HEK293 (cell line): ENCODE measurements around the gene DISC1.

Source experiments
- CTCF ChIA-PET: fragments of 350-600 bp; formaldehyde crosslinking; extraction: SDS; loops from one replicate; lab custom pipeline; 2021; ENCODE audit warnings: antibody characterized with exemption; lab: Yijun Ruan, JAX
- POLR2A ChIA-PET: fragments of 300-600 bp; formaldehyde crosslinking; extraction: SDS; loops from one replicate; lab custom pipeline; 2020; ENCODE audit warnings: antibody characterized with exemption, inconsistent platforms; lab: Yijun Ruan, JAX
- H3K27ac ChIP-seq: fragments of 200-500 bp; sonication (Bioruptor generic); 2 replicates; pipeline ENCODE4 v1.5.1; 2014; ENCODE audit warnings: low read depth, low read length, control low read depth, inconsistent platforms; ENCODE audit errors: extremely low read depth
- H3K36me3 ChIP-seq, 2 experiments: fragments of 200-500 bp in 1 of 2; sonication (Bioruptor generic) in 1 of 2; 1 replicate in 1 of 2; 2 replicates in 1 of 2; pipeline ENCODE4 v1.5.1; 2014 to 2017; ENCODE audit warnings: inconsistent platforms in 2 of 2, low read length in 2 of 2; ENCODE audit not compliant: control insufficient read depth in 2 of 2, insufficient read depth in 1 of 2
- H3K4me1 ChIP-seq: fragments of 200-500 bp; sonication (Bioruptor generic); 2 replicates; pipeline ENCODE4 v1.5.1; 2014; ENCODE audit warnings: mild to moderate bottlenecking, low read length, inconsistent platforms; ENCODE audit not compliant: control insufficient read depth, insufficient read depth
- H3K4me3 ChIP-seq: 2 replicates; pipeline ENCODE4 v1.5.1; 2011; ENCODE audit warnings: low read depth, mild to moderate bottlenecking, control low read depth, low read length, moderate library complexity
- H3K9me3 ChIP-seq: fragments of 200-500 bp; sonication (Bioruptor generic); 2 replicates; pipeline ENCODE4 v1.5.1; 2014; ENCODE audit warnings: low read depth, low read length, inconsistent platforms; ENCODE audit not compliant: control insufficient read depth, insufficient read depth
- HIC1 ChIP-seq: fragments of 450-650 bp; formaldehyde crosslinking; IDR thresholded peaks from 2 replicates; pipeline ENCODE4 v1.5.1; 2016; ENCODE audit warnings: missing biosample characterization, missing genetic modification characterization
- HOXA7 ChIP-seq: sonication (generic); formaldehyde crosslinking; IDR thresholded peaks from 2 replicates; pipeline ENCODE4 v1.8.1; 2022; ENCODE audit warnings: missing genetic modification reagents, borderline replicate concordance
- HOXD13 ChIP-seq: sonication (generic); formaldehyde crosslinking; IDR thresholded peaks from 2 replicates; pipeline ENCODE4 v1.8.0; 2022; ENCODE audit warnings: missing genetic modification reagents, borderline replicate concordance
- KLF1 ChIP-seq: fragments of 450-650 bp; formaldehyde crosslinking; IDR thresholded peaks from 2 replicates; pipeline ENCODE4 v1.5.1; 2016; ENCODE audit warnings: missing biosample characterization, missing genetic modification characterization
- PATZ1 ChIP-seq: fragments of 450-650 bp; formaldehyde crosslinking; IDR thresholded peaks from 2 replicates; pipeline ENCODE4 v1.5.1; 2016; ENCODE audit warnings: missing biosample characterization, missing genetic modification characterization
- REPIN1 ChIP-seq: fragments of 450-650 bp; formaldehyde crosslinking; IDR thresholded peaks from 2 replicates; pipeline ENCODE4 v1.5.1; 2017; ENCODE audit warnings: missing biosample characterization, missing genetic modification characterization, low read depth
- TCF7L2 ChIP-seq: IDR thresholded peaks from 2 replicates; pipeline ENCODE4 v1.6.1; 2011; ENCODE audit warnings: low read depth, mild to moderate bottlenecking, inconsistent platforms, low read length, moderate library complexity, borderline replicate concordance
- ZBTB7A ChIP-seq: fragments of 450-650 bp; formaldehyde crosslinking; IDR thresholded peaks from 2 replicates; pipeline ENCODE4 v1.5.1; 2016; ENCODE audit warnings: low read depth, missing biosample characterization, missing genetic modification characterization
- ZNF114 ChIP-seq: fragments of 450-650 bp; formaldehyde crosslinking; IDR thresholded peaks from 2 replicates; pipeline ENCODE4 v1.5.0; 2017; ENCODE audit warnings: missing biosample characterization, missing genetic modification characterization
- ZNF121 ChIP-seq: fragments of 450-650 bp; formaldehyde crosslinking; IDR thresholded peaks from 2 replicates; pipeline ENCODE4 v1.5.1; 2016; ENCODE audit warnings: missing biosample characterization, missing genetic modification characterization
- ZNF155 ChIP-seq: fragments of 450-650 bp; formaldehyde crosslinking; IDR thresholded peaks from 2 replicates; pipeline ENCODE4 v1.5.1; 2016; ENCODE audit warnings: missing biosample characterization, missing genetic modification characterization
- ZNF157 ChIP-seq: fragments of 450-650 bp; formaldehyde crosslinking; IDR thresholded peaks from 2 replicates; pipeline ENCODE4 v1.5.1; 2016; ENCODE audit warnings: missing biosample characterization, missing genetic modification characterization
- ZNF16 ChIP-seq: fragments of 450-650 bp; formaldehyde crosslinking; IDR thresholded peaks from 2 replicates; pipeline ENCODE4 v1.5.1; 2016; ENCODE audit warnings: low read depth, missing biosample characterization, missing genetic modification characterization
- ZNF175 ChIP-seq: fragments of 450-650 bp; formaldehyde crosslinking; IDR thresholded peaks from 2 replicates; pipeline ENCODE4 v1.5.1; 2016; ENCODE audit warnings: missing biosample characterization, missing genetic modification characterization
- ZNF184 ChIP-seq: fragments of 450-650 bp; IDR thresholded peaks from 2 replicates; pipeline ENCODE4 v1.5.1; 2018; ENCODE audit warnings: missing biosample characterization, mild to moderate bottlenecking, missing genetic modification characterization
- ZNF335 ChIP-seq: fragments of 450-650 bp; formaldehyde crosslinking; conservative IDR thresholded peaks from 2 replicates; pipeline ENCODE4 v1.5.1; 2016; ENCODE audit warnings: missing biosample characterization, missing genetic modification characterization
- ZNF350 ChIP-seq: fragments of 450-650 bp; formaldehyde crosslinking; IDR thresholded peaks from 2 replicates; pipeline ENCODE4 v1.5.0; 2017; ENCODE audit warnings: missing biosample characterization, mild to moderate bottlenecking, missing genetic modification characterization
- ZNF366 ChIP-seq: fragments of 450-650 bp; formaldehyde crosslinking; conservative IDR thresholded peaks from 2 replicates; pipeline ENCODE4 v1.5.1; 2016; ENCODE audit warnings: missing biosample characterization, missing genetic modification characterization
- ZNF394 ChIP-seq: fragments of 450-650 bp; formaldehyde crosslinking; IDR thresholded peaks from 2 replicates; pipeline ENCODE4 v1.5.1; 2016; ENCODE audit warnings: missing biosample characterization, missing genetic modification characterization, mild to moderate bottlenecking, moderate library complexity, borderline replicate concordance
- ZNF426 ChIP-seq: fragments of 450-650 bp; formaldehyde crosslinking; IDR thresholded peaks from 2 replicates; pipeline ENCODE4 v1.5.1; 2017; ENCODE audit warnings: missing biosample characterization, missing genetic modification characterization, mild to moderate bottlenecking, inconsistent platforms, moderate library complexity
- ZNF510 ChIP-seq: fragments of 450-650 bp; formaldehyde crosslinking; IDR thresholded peaks from 2 replicates; pipeline ENCODE4 v1.5.1; 2018; ENCODE audit warnings: mild to moderate bottlenecking, missing genetic modification characterization, missing biosample characterization; ENCODE audit not compliant: insufficient replicate concordance
- ZNF530 ChIP-seq: fragments of 450-650 bp; formaldehyde crosslinking; IDR thresholded peaks from 2 replicates; pipeline ENCODE4 v1.5.1; 2016; ENCODE audit warnings: low read depth, missing biosample characterization, missing genetic modification characterization
- ZNF561 ChIP-seq: fragments of 450-650 bp; IDR thresholded peaks from 2 replicates; pipeline ENCODE4 v1.5.1; 2018; ENCODE audit warnings: missing biosample characterization, missing genetic modification characterization, borderline replicate concordance
- ZNF610 ChIP-seq: fragments of 450-650 bp; formaldehyde crosslinking; IDR thresholded peaks from 2 replicates; pipeline ENCODE4 v1.5.1; 2016; ENCODE audit warnings: missing biosample characterization, missing genetic modification characterization, borderline replicate concordance
- ZSCAN30 ChIP-seq: fragments of 450-650 bp; IDR thresholded peaks from 2 replicates; pipeline ENCODE4 v1.5.1; 2018; ENCODE audit warnings: missing biosample characterization, mild to moderate bottlenecking, missing genetic modification characterization, moderate library complexity
- TF ChIP-seq, protein P1 (sequence below): fragments of 450-650 bp; formaldehyde crosslinking; IDR thresholded peaks from 2 replicates; pipeline ENCODE4 v1.5.1; 2017; ENCODE audit warnings: missing biosample characterization, mild to moderate bottlenecking, missing genetic modification characterization, moderate library complexity

DISC1 gene

DNA sequence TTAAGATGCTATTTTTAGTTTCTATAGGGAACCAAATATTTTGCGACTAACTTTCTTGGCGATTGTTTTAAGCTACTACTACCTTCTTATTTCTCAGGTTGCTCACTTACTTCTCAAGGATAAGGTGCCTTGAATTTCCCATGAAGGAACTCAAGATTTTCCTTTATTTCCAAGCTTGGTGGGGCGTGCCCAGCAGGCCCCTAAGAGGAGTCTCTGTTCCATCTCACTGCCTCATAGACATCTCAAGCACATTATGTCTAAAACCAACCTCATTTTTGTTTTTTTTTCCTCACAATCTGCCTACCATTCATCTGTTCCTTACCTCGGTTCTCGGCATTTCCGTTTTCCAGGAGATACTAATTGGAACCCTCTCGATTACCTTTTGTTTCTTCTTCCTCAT is 421.9 kb downstream of the DISC1 start (continued):
- TF ChIP-seq ZNF121 (tag by site-specific recombination) (no peak), ZNF530 (no peak), ZNF426 (tag by site-specific recombination) (no peak), KLF1 (tag by site-specific recombination) (no peak)
- TF ChIP-seq, all 188 proteins: peak for 0

DNA sequence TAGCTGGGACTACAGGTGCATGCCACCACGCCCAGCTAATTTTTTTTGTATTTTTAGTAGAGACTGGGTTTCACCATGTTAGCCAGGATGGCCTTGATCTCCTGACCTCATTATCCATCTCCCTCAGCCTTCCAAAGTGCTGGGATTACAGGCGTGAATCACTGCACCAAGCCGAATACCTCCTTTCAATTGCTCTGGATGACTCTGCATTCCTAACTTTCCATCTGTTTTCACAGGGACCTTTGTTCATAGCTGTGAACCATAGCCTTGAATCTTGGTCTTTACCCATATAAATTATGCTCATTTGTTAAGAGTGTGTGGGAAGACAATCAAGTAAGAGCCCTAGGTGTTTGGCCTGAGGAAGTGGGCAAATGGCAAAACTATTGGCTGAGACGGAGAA is 422.7 kb downstream of the DISC1 start:
- TF ChIP-seq ZSCAN30 (tag by site-specific recombination) (no peak), ZNF175 (tag by site-specific recombination) (no peak), PATZ1 (tag by site-specific recombination) (no peak), ZNF610 (tag by site-specific recombination) (no peak), HOXA7 (CRISPR knock-in tag) (no peak), ZNF155 (tag by site-specific recombination) (no peak), REPIN1 (tag by site-specific recombination) (no peak), ZNF394 (tag by site-specific recombination) (no peak), ZNF157 (tag by site-specific recombination) (no peak), ZNF366 (tag by site-specific recombination) (no peak), ZNF510 (tag by site-specific recombination) (no peak), HOXD13 (CRISPR knock-in tag) (no peak), ZNF184 (tag by site-specific recombination) (no peak), ZNF561 (tag by site-specific recombination) (no peak), ZNF16 (tag by site-specific recombination) (no peak), ZNF350 (tag by site-specific recombination) (no peak), ZNF335 (tag by site-specific recombination) (no peak), ZNF114 (tag by site-specific recombination) (no peak), ZBTB7A (tag by site-specific recombination) (no peak)
- no peak overlapping the region for H3K27ac ChIP-seq
- ChIA-PET POLR2A (no interaction called here), CTCF (no interaction called here)
- H3K9me3 ChIP-seq = peaks cover 2% of the 10 kb centered on the region; the same call in 1 of the 2 replicates
- no peaks in the 10 kb centered on the region for H3K4me1 ChIP-seq
- no peak overlapping the region for H3K4me3 ChIP-seq
- no peaks in the 10 kb centered on the region for H3K36me3 ChIP-seq

GRCh38 chr1:232057217-232057895 is 430.8 kb downstream of the DISC1 start:
- peaks cover 2% of the 10 kb centered on the region; the same call in 1 of the 2 replicates for H3K9me3 ChIP-seq
- H3K4me1 ChIP-seq = peaks cover 4% of the 10 kb centered on the region; the same call in 1 of the 2 replicates
- H3K27ac ChIP-seq = no peak overlapping the region
- no peak overlapping the region for H3K4me3 ChIP-seq
- CTCF ChIA-PET = interaction anchor here (0.7 to 1.8 kb wide), 3 partner anchors 104 to 191 kb away, joined by 3 to 6 read pairs (median 3); no protein-coding TSS in a partner anchor
- POLR2A ChIA-PET = no interaction called here
- no peaks in the 10 kb centered on the region for H3K36me3 ChIP-seq
- TF ChIP-seq, protein P1, sequence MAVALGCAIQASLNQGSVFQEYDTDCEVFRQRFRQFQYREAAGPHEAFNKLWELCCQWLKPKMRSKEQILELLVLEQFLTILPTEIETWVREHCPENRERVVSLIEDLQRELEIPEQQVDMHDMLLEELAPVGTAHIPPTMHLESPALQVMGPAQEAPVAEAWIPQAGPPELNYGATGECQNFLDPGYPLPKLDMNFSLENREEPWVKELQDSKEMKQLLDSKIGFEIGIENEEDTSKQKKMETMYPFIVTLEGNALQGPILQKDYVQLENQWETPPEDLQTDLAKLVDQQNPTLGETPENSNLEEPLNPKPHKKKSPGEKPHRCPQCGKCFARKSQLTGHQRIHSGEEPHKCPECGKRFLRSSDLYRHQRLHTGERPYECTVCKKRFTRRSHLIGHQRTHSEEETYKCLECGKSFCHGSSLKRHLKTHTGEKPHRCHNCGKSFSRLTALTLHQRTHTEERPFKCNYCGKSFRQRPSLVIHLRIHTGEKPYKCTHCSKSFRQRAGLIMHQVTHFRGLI = no peak
- TF ChIP-seq HIC1 (tag by site-specific recombination) (no peak), TCF7L2 (no peak), ZNF530 (no peak), PATZ1 (tag by site-specific recombination) (no peak)
